ENCODE data around the gene CD47.
A peak's percentile ranks its signal among the peaks of the same experiment; 100 is the strongest.

The CD47 gene

GRCh38 chr3:108103886-108104797 lies 13.3 kb upstream of the CD47 start:
- H3K27ac Mint-ChIP-seq, result no peak overlapping the region
- DNase-seq (ENCODE audit: low spot score), result no peak
- H3K36me3 Mint-ChIP-seq (ENCODE audit: low read depth), result no peaks in the 10 kb centered on the region
- peaks cover 34% of the 10 kb centered on the region for H3K4me1 Mint-ChIP-seq (ENCODE audit: low read depth)
- H3K9me3 Mint-ChIP-seq, result no peaks in the 10 kb centered on the region
- no peak overlapping the region for H3K4me3 Mint-ChIP-seq
- peaks cover 8% of the 10 kb centered on the region for H3K27me3 Mint-ChIP-seq (ENCODE audit: low read depth)

GRCh38 chr3:108103040-108103751 lies 12.4 kb upstream of the CD47 start:
- Mint-ChIP-seq H3K4me3 (no peak overlapping the region), H3K9me3 (no peaks in the 10 kb centered on the region), H3K27me3 (ENCODE audit: low read depth) (peaks cover 8% of the 10 kb centered on the region), H3K4me1 (ENCODE audit: low read depth) (peaks cover 34% of the 10 kb centered on the region), H3K27ac (no peak overlapping the region), H3K36me3 (ENCODE audit: low read depth) (no peaks in the 10 kb centered on the region)
- no peak for DNase-seq (ENCODE audit: low spot score)

GRCh38 chr3:108102420-108103039 lies 11.7 kb upstream of the CD47 start:
- H3K4me3 Mint-ChIP-seq, result no peak overlapping the region
- H3K27me3 Mint-ChIP-seq (ENCODE audit: low read depth), result peaks cover 8% of the 10 kb centered on the region
- H3K9me3 Mint-ChIP-seq, result no peaks in the 10 kb centered on the region
- no peak for DNase-seq (ENCODE audit: low spot score)
- peaks cover 33% of the 10 kb centered on the region for H3K4me1 Mint-ChIP-seq (ENCODE audit: low read depth)
- no peaks in the 10 kb centered on the region for H3K36me3 Mint-ChIP-seq (ENCODE audit: low read depth)
- no peak overlapping the region for H3K27ac Mint-ChIP-seq

- Mint-ChIP-seq H3K9me3 (no peaks in the 10 kb centered on the region), H3K27ac (peak overlapping the region; percentile 64), H3K4me3 (peak overlapping the region; percentile 41), H3K36me3 (ENCODE audit: low read depth) (no peaks in the 10 kb centered on the region), H3K27me3 (ENCODE audit: low read depth) (peaks cover 8% of the 10 kb centered on the region), H3K4me1 (ENCODE audit: low read depth) (peaks cover 38% of the 10 kb centered on the region)
- DNase-seq (ENCODE audit: low spot score), result peak; percentile 54
Measured at GRCh38 chr3:108100906-108101660, 10.3 kb upstream of the CD47 start.

GRCh38 chr3:108099679-108100428 lies 9.0 kb upstream of the CD47 start:
- Mint-ChIP-seq H3K4me3 (peak overlapping the region; percentile 34), H3K36me3 (ENCODE audit: low read depth) (no peaks in the 10 kb centered on the region), H3K9me3 (no peaks in the 10 kb centered on the region), H3K4me1 (ENCODE audit: low read depth) (peaks cover 40% of the 10 kb centered on the region), H3K27me3 (ENCODE audit: low read depth) (peaks cover 8% of the 10 kb centered on the region), H3K27ac (peak overlapping the region; percentile 61)
- peak; percentile 33 for DNase-seq (ENCODE audit: low spot score)

- Mint-ChIP-seq H3K27me3 (ENCODE audit: low read depth) (peaks cover 8% of the 10 kb centered on the region), H3K4me1 (ENCODE audit: low read depth) (peaks cover 43% of the 10 kb centered on the region), H3K36me3 (ENCODE audit: low read depth) (no peaks in the 10 kb centered on the region), H3K27ac (peak overlapping the region; percentile 21), H3K9me3 (no peaks in the 10 kb centered on the region), H3K4me3 (peak overlapping the region; percentile 34)
- no peak for DNase-seq (ENCODE audit: low spot score)
Measured at GRCh38 chr3:108099244-108099643, 8.4 kb upstream of the CD47 start.

- Mint-ChIP-seq H3K4me1 (ENCODE audit: low read depth) (peaks cover 53% of the 10 kb centered on the region), H3K27ac (no peak overlapping the region), H3K36me3 (ENCODE audit: low read depth) (no peaks in the 10 kb centered on the region), H3K9me3 (no peaks in the 10 kb centered on the region), H3K27me3 (ENCODE audit: low read depth) (peaks cover 4% of the 10 kb centered on the region), H3K4me3 (no peak overlapping the region)
- DNase-seq (ENCODE audit: low spot score), result no peak
Measured at GRCh38 chr3:108098003-108098370, 7.2 kb upstream of the CD47 start.

GRCh38 chr3:108097322-108098002 lies 6.6 kb upstream of the CD47 start:
- Mint-ChIP-seq H3K4me3 (no peak overlapping the region), H3K27ac (no peak overlapping the region), H3K27me3 (ENCODE audit: low read depth) (no peaks in the 10 kb centered on the region), H3K9me3 (no peaks in the 10 kb centered on the region), H3K36me3 (ENCODE audit: low read depth) (no peaks in the 10 kb centered on the region), H3K4me1 (ENCODE audit: low read depth) (peaks cover 56% of the 10 kb centered on the region)
- DNase-seq (ENCODE audit: low spot score), result no peak

GRCh38 chr3:108096532-108097321 lies 5.9 kb upstream of the CD47 start:
- H3K4me3 Mint-ChIP-seq, result no peak overlapping the region
- H3K9me3 Mint-ChIP-seq, result peaks cover under 1% of the 10 kb centered on the region
- DNase-seq (ENCODE audit: low spot score), result no peak
- no peaks in the 10 kb centered on the region for H3K27me3 Mint-ChIP-seq (ENCODE audit: low read depth)
- H3K36me3 Mint-ChIP-seq (ENCODE audit: low read depth), result peaks cover 3% of the 10 kb centered on the region
- no peak overlapping the region for H3K27ac Mint-ChIP-seq
- H3K4me1 Mint-ChIP-seq (ENCODE audit: low read depth), result peaks cover 60% of the 10 kb centered on the region

- Mint-ChIP-seq H3K4me1 (ENCODE audit: low read depth) (peaks cover 38% of the 10 kb centered on the region), H3K9me3 (peaks cover 3% of the 10 kb centered on the region), H3K4me3 (peak overlapping the region; percentile 93), H3K27ac (peak overlapping the region; percentile 98), H3K27me3 (ENCODE audit: low read depth) (no peaks in the 10 kb centered on the region), H3K36me3 (ENCODE audit: low read depth) (peaks cover 14% of the 10 kb centered on the region)
- DNase-seq (ENCODE audit: low spot score), result no peak
Measured at GRCh38 chr3:108093616-108094015, 2.8 kb upstream of the CD47 start.

GRCh38 chr3:108093021-108093420 lies 2.2 kb upstream of the CD47 start:
- Mint-ChIP-seq H3K27me3 (ENCODE audit: low read depth) (no peaks in the 10 kb centered on the region), H3K36me3 (ENCODE audit: low read depth) (peaks cover 15% of the 10 kb centered on the region), H3K9me3 (peaks cover 3% of the 10 kb centered on the region), H3K4me1 (ENCODE audit: low read depth) (peaks cover 40% of the 10 kb centered on the region), H3K27ac (peak overlapping the region; percentile 98), H3K4me3 (peak overlapping the region; percentile 93)
- no peak for DNase-seq (ENCODE audit: low spot score)

- peak overlapping the region; percentile 98 for H3K27ac Mint-ChIP-seq
- peaks cover 3% of the 10 kb centered on the region for H3K9me3 Mint-ChIP-seq
- DNase-seq (ENCODE audit: low spot score), result no peak
Measured at GRCh38 chr3:108092501-108092900, 1.7 kb upstream of the CD47 start.

More at GRCh38 chr3:108092501-108092900, 1.7 kb upstream of the CD47 start:
- H3K36me3 Mint-ChIP-seq (ENCODE audit: low read depth), result peaks cover 20% of the 10 kb centered on the region
- H3K4me1 Mint-ChIP-seq (ENCODE audit: low read depth), result peaks cover 45% of the 10 kb centered on the region
- peak overlapping the region; percentile 93 for H3K4me3 Mint-ChIP-seq
- H3K27me3 Mint-ChIP-seq (ENCODE audit: low read depth), result no peaks in the 10 kb centered on the region
